OCI-LY3 (cell line): ENCODE results near the gene ESRRB.

Experiments
- H2AFZ ChIP-seq: fragments of 200-600, 300-600 bp; shearing (Covaris generic); 2 replicates; pipeline ENCODE4 v1.6.0; 2014; ENCODE audit warnings: antibody characterized with exemption, low read depth, low read length
- H3K27ac ChIP-seq: fragments of 200-600, 300-600 bp; sonication (generic); 2 replicates; pipeline ENCODE4 v1.5.1; 2014; ENCODE audit warnings: mild to moderate bottlenecking, low read length, moderate library complexity, mixed read lengths
- H3K27me3 ChIP-seq: fragments of 200-600, 300-600 bp; sonication (generic); 2 replicates; pipeline ENCODE4 v1.6.1; 2014; ENCODE audit warnings: low read depth, low read length, mixed read lengths
- H3K36me3 ChIP-seq: fragments of 200-600, 300-600 bp; sonication (generic); replicated peaks from 2 replicates; pipeline ENCODE3; 2014; ENCODE audit warnings: low read depth, low read length, mixed read lengths
- H3K4me1 ChIP-seq: fragments of 300-600, 200-600 bp; sonication (generic); 2 replicates; pipeline ENCODE4 v1.6.1; 2014; ENCODE audit warnings: low read length, mixed read lengths
- H3K4me2 ChIP-seq: fragments of 200-600, 300-600 bp; sonication (generic); 2 replicates; pipeline ENCODE4 v1.6.1; 2014; ENCODE audit warnings: low read length, mixed read lengths
- H3K4me3 ChIP-seq: fragments of 300-600, 200-600 bp; sonication (generic); 2 replicates; pipeline ENCODE4 v1.5.1; 2014; ENCODE audit warnings: antibody characterized with exemption, mild to moderate bottlenecking, low read length, moderate library complexity
- H3K79me2 ChIP-seq: fragments of 300-600, 200-600 bp; shearing (Covaris generic); 2 replicates; pipeline ENCODE4 v1.6.1; 2014; ENCODE audit warnings: mild to moderate bottlenecking, low read length, mixed read lengths
- H3K9ac ChIP-seq: fragments of 300-600, 200-600 bp; shearing (Covaris generic); 2 replicates; pipeline ENCODE4 v1.6.0; 2014; ENCODE audit warnings: mild to moderate bottlenecking, low read length, moderate library complexity
- H3K9me3 ChIP-seq: fragments of 200-600, 300-600 bp; shearing (Covaris generic); 2 replicates; pipeline ENCODE4 v1.6.1; 2014; ENCODE audit warnings: low read length, mixed read lengths; ENCODE audit not compliant: insufficient read depth
- H4K20me1 ChIP-seq: fragments of 200-600, 300-600 bp; sonication (generic); 2 replicates; pipeline ENCODE4 v1.6.1; 2016; ENCODE audit warnings: low read length, mixed read lengths; ENCODE audit not compliant: insufficient read depth
- EZH2phosphoT487 ChIP-seq: fragments of 200-600 bp; shearing (Covaris generic); IDR thresholded peaks from 2 replicates; pipeline ENCODE4 v1.6.1; 2018; ENCODE audit warnings: antibody characterized with exemption, mixed run types, low read depth
- TF ChIP-seq, protein P1 (sequence below): fragments of 200-600, 300-600 bp; sonication (generic); IDR thresholded peaks from 2 replicates; pipeline ENCODE4 v1.5.1; 2014; ENCODE audit warnings: antibody characterized with exemption, low read length, low read depth

ESRRB gene

DNA sequence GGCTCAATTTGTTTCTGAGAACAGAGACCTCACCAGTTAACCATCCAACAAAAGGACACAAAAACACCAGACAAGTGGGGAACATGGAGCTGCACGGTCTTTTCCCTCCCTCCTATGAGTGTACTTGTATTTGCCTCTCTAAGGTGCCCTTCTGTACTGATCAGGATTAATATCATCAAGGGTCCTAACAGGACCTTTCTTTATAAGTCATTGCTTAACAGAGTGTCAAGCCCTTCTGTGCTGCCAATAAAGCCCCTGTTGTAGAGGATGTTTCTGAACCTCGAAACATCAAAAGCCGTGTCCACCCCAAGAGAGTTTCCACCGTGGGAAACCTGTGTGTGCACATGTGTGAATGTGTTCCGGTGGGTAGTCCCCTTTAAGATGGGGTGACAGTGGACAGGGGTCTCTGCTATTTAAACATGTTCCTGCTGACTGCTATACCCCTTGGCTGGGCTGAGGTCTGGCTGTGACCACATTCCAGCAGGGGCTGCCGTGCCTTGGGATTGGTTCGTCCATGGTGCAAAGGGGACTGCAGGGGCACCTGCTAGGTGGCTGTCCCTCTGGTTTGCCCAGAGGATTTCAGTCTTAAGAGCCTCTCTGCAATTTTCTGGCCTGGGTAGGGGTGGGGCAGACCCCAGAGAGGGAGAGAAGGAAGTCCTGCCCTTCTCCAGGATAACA, 6.0 kb downstream of the ESRRB start:
- Histone ChIP-seq H3K4me2 (no peak overlapping the region), H3K4me1 (peaks cover 2% of the 10 kb centered on the region; the same call in 1 of the 2 replicates), H3K36me3 (no peaks in the 10 kb centered on the region), H3K27ac (no peak overlapping the region), H2AFZ (no peak overlapping the region), H3K79me2 (no peaks in the 10 kb centered on the region), H4K20me1 (no peaks in the 10 kb centered on the region), H3K9ac (no peak overlapping the region), H3K4me3 (no peak overlapping the region), H3K9me3 (no peaks in the 10 kb centered on the region), H3K27me3 (peaks cover 67% of the 10 kb centered on the region)
- TF ChIP-seq, protein P1, sequence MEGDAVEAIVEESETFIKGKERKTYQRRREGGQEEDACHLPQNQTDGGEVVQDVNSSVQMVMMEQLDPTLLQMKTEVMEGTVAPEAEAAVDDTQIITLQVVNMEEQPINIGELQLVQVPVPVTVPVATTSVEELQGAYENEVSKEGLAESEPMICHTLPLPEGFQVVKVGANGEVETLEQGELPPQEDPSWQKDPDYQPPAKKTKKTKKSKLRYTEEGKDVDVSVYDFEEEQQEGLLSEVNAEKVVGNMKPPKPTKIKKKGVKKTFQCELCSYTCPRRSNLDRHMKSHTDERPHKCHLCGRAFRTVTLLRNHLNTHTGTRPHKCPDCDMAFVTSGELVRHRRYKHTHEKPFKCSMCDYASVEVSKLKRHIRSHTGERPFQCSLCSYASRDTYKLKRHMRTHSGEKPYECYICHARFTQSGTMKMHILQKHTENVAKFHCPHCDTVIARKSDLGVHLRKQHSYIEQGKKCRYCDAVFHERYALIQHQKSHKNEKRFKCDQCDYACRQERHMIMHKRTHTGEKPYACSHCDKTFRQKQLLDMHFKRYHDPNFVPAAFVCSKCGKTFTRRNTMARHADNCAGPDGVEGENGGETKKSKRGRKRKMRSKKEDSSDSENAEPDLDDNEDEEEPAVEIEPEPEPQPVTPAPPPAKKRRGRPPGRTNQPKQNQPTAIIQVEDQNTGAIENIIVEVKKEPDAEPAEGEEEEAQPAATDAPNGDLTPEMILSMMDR = no peak
- no peak for TF ChIP-seq EZH2phosphoT487

GRCh38 chr14:76382495-76382832, 6.5 kb downstream of the ESRRB start:
- TF ChIP-seq EZH2phosphoT487 = no peak
- TF ChIP-seq, protein P1 = no peak
- Histone ChIP-seq H3K27ac (no peak overlapping the region), H4K20me1 (no peaks in the 10 kb centered on the region), H2AFZ (no peak overlapping the region), H3K4me2 (no peak overlapping the region), H3K9ac (no peak overlapping the region), H3K79me2 (no peaks in the 10 kb centered on the region), H3K4me3 (no peak overlapping the region), H3K36me3 (no peaks in the 10 kb centered on the region), H3K9me3 (no peaks in the 10 kb centered on the region), H3K4me1 (peaks cover 3% of the 10 kb centered on the region; the same call in 1 of the 2 replicates), H3K27me3 (peaks cover 67% of the 10 kb centered on the region)

DNA sequence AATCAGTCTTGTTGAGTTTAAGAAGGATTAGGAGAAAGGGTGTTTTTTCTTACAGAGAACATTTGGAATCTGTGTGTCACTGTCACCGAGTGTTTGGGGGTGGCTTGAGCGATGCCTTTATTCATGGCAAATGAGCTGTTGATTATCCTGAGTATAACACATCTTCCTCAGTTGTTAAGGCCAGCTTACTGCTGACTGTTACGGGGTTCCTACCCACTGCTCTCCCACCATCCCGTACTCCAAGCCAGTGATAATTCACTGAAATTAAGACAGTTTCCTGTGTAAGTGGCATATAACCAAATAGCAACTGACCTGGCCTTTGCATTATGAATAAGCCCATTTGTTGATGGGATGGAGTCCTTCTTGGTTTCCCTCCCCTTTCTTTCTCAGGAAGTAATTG, 9.5 kb downstream of the ESRRB start:
- Histone ChIP-seq H3K36me3 (no peaks in the 10 kb centered on the region), H2AFZ (no peak overlapping the region), H4K20me1 (no peaks in the 10 kb centered on the region), H3K9ac (no peak overlapping the region), H3K27me3 (peaks cover 51% of the 10 kb centered on the region), H3K27ac (no peak overlapping the region), H3K4me2 (no peak overlapping the region), H3K9me3 (no peaks in the 10 kb centered on the region), H3K79me2 (no peaks in the 10 kb centered on the region), H3K4me1 (peaks cover 3% of the 10 kb centered on the region; the same call in 1 of the 2 replicates), H3K4me3 (no peak overlapping the region)
- TF ChIP-seq, protein P1 = no peak
- TF ChIP-seq EZH2phosphoT487 = no peak

DNA sequence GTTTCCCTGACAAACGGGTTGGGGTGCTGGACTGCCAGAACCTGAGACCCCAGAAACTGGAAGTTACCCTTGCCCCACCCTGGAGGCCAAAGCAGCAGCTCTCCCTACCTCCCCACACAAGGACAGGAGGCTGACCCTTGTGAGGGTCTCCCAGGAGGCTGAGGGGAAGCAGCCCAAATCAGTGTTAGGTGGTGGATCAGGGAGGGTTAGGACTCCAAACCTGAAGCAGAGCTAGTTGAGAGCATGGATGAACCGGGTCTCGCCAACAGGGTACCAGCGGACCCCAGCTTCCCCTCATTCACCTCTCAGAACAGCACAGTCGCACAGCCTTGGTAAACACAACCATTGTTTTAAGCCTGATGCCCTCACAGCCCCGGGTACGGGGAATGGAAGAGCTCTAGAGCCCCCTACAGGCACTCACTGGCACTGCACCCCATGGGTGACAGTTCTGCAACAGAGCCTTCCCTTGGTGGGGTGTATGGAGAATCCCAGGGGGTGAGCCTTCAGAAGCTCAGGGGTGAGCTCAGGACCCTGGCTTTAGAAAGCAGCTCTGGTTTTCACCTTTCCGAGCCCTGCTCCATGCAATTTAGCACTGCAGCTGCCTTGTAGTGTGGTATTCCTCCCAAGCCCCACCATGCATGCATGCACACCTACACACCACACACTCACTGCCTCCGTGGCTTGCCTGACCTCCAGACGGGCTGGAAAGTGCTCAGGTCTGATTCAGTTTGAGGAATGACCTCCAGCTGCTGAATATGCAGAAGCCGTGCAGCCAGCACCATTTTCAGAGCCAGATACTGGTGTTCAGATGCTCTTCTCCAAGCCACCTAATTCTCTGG, 11.2 kb downstream of the ESRRB start:
- H3K27ac ChIP-seq = no peak overlapping the region
- peaks cover 39% of the 10 kb centered on the region for H3K27me3 ChIP-seq
- H3K79me2 ChIP-seq = no peaks in the 10 kb centered on the region
- no peaks in the 10 kb centered on the region for H3K36me3 ChIP-seq
- TF ChIP-seq EZH2phosphoT487 = no peak
- TF ChIP-seq, protein P1 = peak; percentile 94
- H3K4me3 ChIP-seq = peak overlapping the region; percentile 13; the same call in 1 of the 2 replicates
- H3K4me1 ChIP-seq = peaks cover 3% of the 10 kb centered on the region; the same call in 1 of the 2 replicates
- H4K20me1 ChIP-seq = no peaks in the 10 kb centered on the region
- no peaks in the 10 kb centered on the region for H3K9me3 ChIP-seq
- 0 out of 2 replicates have a peak overlapping the region, but pooled peaks have one; percentile 13 for H2AFZ ChIP-seq
- H3K4me2 ChIP-seq = peak overlapping the region; percentile 37
- no peak overlapping the region for H3K9ac ChIP-seq
